SK-N-SH treated with all-trans-retinoic acid at 6 μM for 48 hours (cell line): ENCODE measurements around the gene ERAP2.
"Not testable (repeated sequence)": the region's sequence is repeated elsewhere in the genome, so short reads cannot be mapped to it uniquely, and the experiment has no call there.

ENCODE experiments used
- ATAC-seq: fragments of 200-7000 bp; cut with Tn5 transposase; 3 replicates; pipeline ENCODE4 v1.9.1; 2020; ENCODE audit warnings: mild to moderate bottlenecking, moderate library complexity
- ARNTL ChIP-seq: fragments of 450-650 bp; formaldehyde crosslinking; IDR thresholded peaks from 2 replicates; pipeline ENCODE4 v1.5.0; 2020; ENCODE audit warnings: low read depth, mild to moderate bottlenecking, moderate library complexity, borderline replicate concordance
- BACH2 ChIP-seq: fragments of 250-450 bp; sonication (Bioruptor Pico); IDR thresholded peaks from 2 replicates; pipeline ENCODE4 v1.9.0; 2021; ENCODE audit warnings: mild to moderate bottlenecking, borderline replicate concordance
- CSDC2 ChIP-seq: fragments of 250-450 bp; sonication (Bioruptor Pico); IDR thresholded peaks from 2 replicates; pipeline ENCODE4 v1.5.0; 2020; ENCODE audit warnings: mild to moderate bottlenecking, moderate library complexity
- ESRRG ChIP-seq: fragments of 250-450 bp; sonication (Bioruptor Pico); IDR thresholded peaks from 2 replicates; pipeline ENCODE4 v1.6.1; 2021; ENCODE audit warnings: mild to moderate bottlenecking
- GLIS3 ChIP-seq: fragments of 250-450 bp; sonication (Bioruptor Pico); IDR thresholded peaks from 2 replicates; pipeline ENCODE4 v1.5.0; 2020; ENCODE audit warnings: mild to moderate bottlenecking, moderate library complexity
- ISL1 ChIP-seq: fragments of 250-450 bp; sonication (Bioruptor Pico); IDR thresholded peaks from 2 replicates; pipeline ENCODE4 v2.1.2; 2022; ENCODE audit warnings: mild to moderate bottlenecking, moderate library complexity
- OSR1 ChIP-seq: fragments of 250-450 bp; sonication (Bioruptor Pico); IDR thresholded peaks from 2 replicates; pipeline ENCODE4 v1.8.0; 2022; ENCODE audit warnings: moderate library complexity, mild to moderate bottlenecking, inconsistent platforms
- POU6F1 ChIP-seq: fragments of 250-450 bp; sonication (Bioruptor Pico); IDR thresholded peaks from 2 replicates; pipeline ENCODE4 v1.8.0; 2021; ENCODE audit warnings: low read depth, mild to moderate bottlenecking, moderate library complexity, borderline replicate concordance
- PPARA ChIP-seq: fragments of 250-450 bp; sonication (Bioruptor Pico); IDR thresholded peaks from 2 replicates; pipeline ENCODE4 v1.5.0; 2020; ENCODE audit warnings: mild to moderate bottlenecking, borderline replicate concordance
- SNAI2 ChIP-seq: fragments of 250-450 bp; sonication (Bioruptor Pico); IDR thresholded peaks from 2 replicates; pipeline ENCODE4 v1.5.0; 2020; ENCODE audit warnings: mild to moderate bottlenecking, moderate library complexity
- TCF4 ChIP-seq: fragments of 250-450 bp; sonication (Bioruptor Pico); IDR thresholded peaks from 2 replicates; pipeline ENCODE4 v1.8.0; 2021; ENCODE audit warnings: mild to moderate bottlenecking, moderate library complexity, borderline replicate concordance
- TOX ChIP-seq: fragments of 250-450 bp; sonication (Bioruptor Pico); IDR thresholded peaks from 2 replicates; pipeline ENCODE4 v1.8.0; 2021; ENCODE audit warnings: mild to moderate bottlenecking, moderate library complexity, borderline replicate concordance
- TSHZ2 ChIP-seq: fragments of 250-450 bp; sonication (Bioruptor Pico); IDR thresholded peaks from 2 replicates; pipeline ENCODE4 v1.5.0; 2020; ENCODE audit warnings: mild to moderate bottlenecking, moderate library complexity
- ZC3H10 ChIP-seq: fragments of 250-450 bp; sonication (Bioruptor Pico); IDR thresholded peaks from 2 replicates; pipeline ENCODE4 v1.5.1; 2021; ENCODE audit warnings: mild to moderate bottlenecking, moderate library complexity
- ZFP3 ChIP-seq: fragments of 250-450 bp; sonication (Bioruptor Pico); IDR thresholded peaks from 2 replicates; pipeline ENCODE4 v1.5.0; 2020; ENCODE audit warnings: mild to moderate bottlenecking, moderate library complexity
- ZFP30 ChIP-seq: fragments of 450-650 bp; formaldehyde crosslinking; IDR thresholded peaks from 2 replicates; pipeline ENCODE4 v1.5.0; 2022; ENCODE audit warnings: mild to moderate bottlenecking, moderate library complexity
- ZNF565 ChIP-seq: fragments of 450-650 bp; formaldehyde crosslinking; conservative IDR thresholded peaks from 2 replicates; pipeline ENCODE4 v1.5.0; 2020; ENCODE audit warnings: low read depth, mild to moderate bottlenecking, moderate library complexity
- ZNF70 ChIP-seq: fragments of 450-650 bp; formaldehyde crosslinking; IDR thresholded peaks from 2 replicates; pipeline ENCODE4 v1.5.0; 2020; ENCODE audit warnings: mild to moderate bottlenecking, moderate library complexity
- ZNF8 ChIP-seq: fragments of 450-650 bp; formaldehyde crosslinking; IDR thresholded peaks from 2 replicates; pipeline ENCODE4 v1.5.0; 2020; ENCODE audit warnings: mild to moderate bottlenecking, moderate library complexity
- TF ChIP-seq, protein P1 (sequence below): fragments of 250-450 bp; sonication (Bioruptor Pico); IDR thresholded peaks from 2 replicates; pipeline ENCODE4 v1.5.1; 2020; ENCODE audit warnings: low read depth, mild to moderate bottlenecking, moderate library complexity
- TF ChIP-seq, protein P2 (sequence below): fragments of 250-450 bp; sonication (Bioruptor Pico); IDR thresholded peaks from 2 replicates; pipeline ENCODE4 v1.8.0; 2020; ENCODE audit warnings: mild to moderate bottlenecking, moderate library complexity, borderline replicate concordance

The ERAP2 gene

GRCh38 chr5:96928931-96929708, 52.8 kb downstream of the ERAP2 start:
- no peak for ATAC-seq
- no peak for TF ChIP-seq ZNF565 (CRISPR knock-in tag)
- no peak for TF ChIP-seq ZNF8 (CRISPR knock-in tag)
- TF ChIP-seq ARNTL (CRISPR knock-in tag) = no peak
- TF ChIP-seq ZFP30 (CRISPR knock-in tag) = no peak

DNA sequence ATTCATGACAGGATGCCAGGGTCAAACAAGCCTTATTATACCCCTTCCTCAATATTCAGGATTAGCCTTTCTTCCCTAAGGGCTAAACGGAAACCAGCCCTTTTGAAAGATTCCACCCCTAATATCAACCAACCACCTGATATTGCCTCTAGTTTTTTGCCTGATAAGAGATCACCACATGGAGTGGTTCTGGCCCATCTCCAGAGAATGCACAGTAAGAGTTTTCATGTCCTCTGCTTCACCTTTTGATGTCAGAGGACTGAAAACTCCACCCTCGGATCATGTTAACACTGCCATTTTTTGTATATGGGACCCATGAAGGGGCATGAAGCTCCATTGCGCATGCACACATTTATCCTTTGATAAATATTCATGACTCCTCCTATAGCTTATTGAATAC, 53.8 kb downstream of the ERAP2 start:
- no peak for TF ChIP-seq CSDC2 (CRISPR knock-in tag)
- TF ChIP-seq ZNF565 (CRISPR knock-in tag) = no peak
- no peak for TF ChIP-seq ZNF70
- no peak for ATAC-seq

DNA sequence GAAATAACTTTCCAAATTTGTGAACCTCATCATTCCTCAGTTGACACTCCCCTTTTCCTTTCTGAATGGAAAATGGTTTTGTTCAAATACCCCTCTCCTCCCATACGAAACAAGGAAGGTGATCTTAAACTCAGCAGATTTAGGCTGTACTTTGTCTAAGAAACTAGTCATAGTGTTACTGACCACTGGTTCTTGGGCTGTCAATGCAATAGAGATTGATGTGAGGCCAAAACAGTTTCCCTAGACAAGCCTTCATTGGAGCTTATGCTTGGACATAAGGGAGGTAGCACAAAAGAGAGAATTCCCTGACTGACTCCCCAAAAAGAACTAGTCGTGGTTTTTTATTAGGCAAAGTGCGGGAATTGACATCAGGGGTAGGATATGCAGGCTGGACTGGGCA, 54.3 kb downstream of the ERAP2 start:
- TF ChIP-seq ESRRG (CRISPR knock-in tag) (no peak), TOX (no peak), TCF4 (no peak), ZFP30 (CRISPR knock-in tag) (no peak), ZFP3 (CRISPR knock-in tag) (no peak), BACH2 (CRISPR knock-in tag) (no peak), TSHZ2 (CRISPR knock-in tag) (no peak)
- TF ChIP-seq, protein P1, sequence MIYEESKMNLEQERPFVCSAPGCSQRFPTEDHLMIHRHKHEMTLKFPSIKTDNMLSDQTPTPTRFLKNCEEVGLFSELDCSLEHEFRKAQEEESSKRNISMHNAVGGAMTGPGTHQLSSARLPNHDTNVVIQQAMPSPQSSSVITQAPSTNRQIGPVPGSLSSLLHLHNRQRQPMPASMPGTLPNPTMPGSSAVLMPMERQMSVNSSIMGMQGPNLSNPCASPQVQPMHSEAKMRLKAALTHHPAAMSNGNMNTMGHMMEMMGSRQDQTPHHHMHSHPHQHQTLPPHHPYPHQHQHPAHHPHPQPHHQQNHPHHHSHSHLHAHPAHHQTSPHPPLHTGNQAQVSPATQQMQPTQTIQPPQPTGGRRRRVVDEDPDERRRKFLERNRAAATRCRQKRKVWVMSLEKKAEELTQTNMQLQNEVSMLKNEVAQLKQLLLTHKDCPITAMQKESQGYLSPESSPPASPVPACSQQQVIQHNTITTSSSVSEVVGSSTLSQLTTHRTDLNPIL (CRISPR knock-in tag) = no peak
- TF ChIP-seq, protein P2, sequence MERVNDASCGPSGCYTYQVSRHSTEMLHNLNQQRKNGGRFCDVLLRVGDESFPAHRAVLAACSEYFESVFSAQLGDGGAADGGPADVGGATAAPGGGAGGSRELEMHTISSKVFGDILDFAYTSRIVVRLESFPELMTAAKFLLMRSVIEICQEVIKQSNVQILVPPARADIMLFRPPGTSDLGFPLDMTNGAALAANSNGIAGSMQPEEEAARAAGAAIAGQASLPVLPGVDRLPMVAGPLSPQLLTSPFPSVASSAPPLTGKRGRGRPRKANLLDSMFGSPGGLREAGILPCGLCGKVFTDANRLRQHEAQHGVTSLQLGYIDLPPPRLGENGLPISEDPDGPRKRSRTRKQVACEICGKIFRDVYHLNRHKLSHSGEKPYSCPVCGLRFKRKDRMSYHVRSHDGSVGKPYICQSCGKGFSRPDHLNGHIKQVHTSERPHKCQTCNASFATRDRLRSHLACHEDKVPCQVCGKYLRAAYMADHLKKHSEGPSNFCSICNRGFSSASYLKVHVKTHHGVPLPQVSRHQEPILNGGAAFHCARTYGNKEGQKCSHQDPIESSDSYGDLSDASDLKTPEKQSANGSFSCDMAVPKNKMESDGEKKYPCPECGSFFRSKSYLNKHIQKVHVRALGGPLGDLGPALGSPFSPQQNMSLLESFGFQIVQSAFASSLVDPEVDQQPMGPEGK (CRISPR knock-in tag) = no peak
- ATAC-seq = no peak

DNA sequence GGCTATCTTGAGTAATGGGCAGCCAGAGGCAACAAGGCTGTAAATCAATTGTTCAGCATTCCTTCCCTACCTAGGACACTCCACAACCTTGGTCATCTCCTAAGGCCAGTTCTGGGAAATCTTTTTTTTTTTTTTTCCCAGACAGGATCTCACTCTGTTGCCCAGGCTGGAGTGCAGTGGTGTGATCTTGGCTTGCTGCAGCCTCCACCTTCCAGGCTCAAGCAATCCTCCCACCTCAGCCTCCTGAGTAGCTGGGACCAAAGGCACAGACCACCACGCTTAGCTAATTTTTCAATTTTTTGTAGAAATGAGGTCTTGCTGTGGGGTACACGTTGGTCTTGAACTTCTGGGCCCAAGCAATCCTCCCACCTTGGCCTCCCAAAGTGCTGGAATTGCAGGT, 54.7 kb downstream of the ERAP2 start:
- ATAC-seq = not testable (repeated sequence)

- ATAC-seq = no peak
These were observed 55.3 kb downstream of the ERAP2 start for GRCh38 chr5:96931605-96932004.

More at GRCh38 chr5:96931605-96932004, 55.3 kb downstream of the ERAP2 start:
- TF ChIP-seq ZFP3 (CRISPR knock-in tag) = no peak
- no peak for TF ChIP-seq PPARA (CRISPR knock-in tag)
- TF ChIP-seq, protein P1 (CRISPR knock-in tag) = no peak
- no peak for TF ChIP-seq ARNTL (CRISPR knock-in tag)
- TF ChIP-seq ZFP30 (CRISPR knock-in tag) = no peak
- no peak for TF ChIP-seq GLIS3
- no peak for TF ChIP-seq ZNF70
- TF ChIP-seq ZC3H10 (CRISPR knock-in tag) = no peak
- TF ChIP-seq POU6F1 (CRISPR knock-in tag) = no peak
- no peak for TF ChIP-seq SNAI2 (CRISPR knock-in tag)
- TF ChIP-seq TOX = no peak
- no peak for TF ChIP-seq TSHZ2 (CRISPR knock-in tag)
- TF ChIP-seq ESRRG (CRISPR knock-in tag) = no peak
- TF ChIP-seq ZNF565 (CRISPR knock-in tag) = no peak
- no peak for TF ChIP-seq TCF4
- TF ChIP-seq ISL1 = no peak
- no peak for TF ChIP-seq CSDC2 (CRISPR knock-in tag)
- no peak for TF ChIP-seq BACH2 (CRISPR knock-in tag)
- TF ChIP-seq OSR1 = no peak
- TF ChIP-seq ZNF8 (CRISPR knock-in tag) = no peak
